Erythroblast (primary cell): ENCODE data around the gene SNRPN.

ENCODE experiments used
- GATA1 ChIP-seq: IDR thresholded peaks from 2 replicates; pipeline ENCODE4 v1.6.1; 2011; ENCODE audit warnings: low read depth, mild to moderate bottlenecking, control low read depth, low read length, moderate library complexity
- POLR2A ChIP-seq: IDR thresholded peaks from 2 replicates; pipeline ENCODE4 v1.6.1; 2011; ENCODE audit warnings: mild to moderate bottlenecking, low read length

DNA sequence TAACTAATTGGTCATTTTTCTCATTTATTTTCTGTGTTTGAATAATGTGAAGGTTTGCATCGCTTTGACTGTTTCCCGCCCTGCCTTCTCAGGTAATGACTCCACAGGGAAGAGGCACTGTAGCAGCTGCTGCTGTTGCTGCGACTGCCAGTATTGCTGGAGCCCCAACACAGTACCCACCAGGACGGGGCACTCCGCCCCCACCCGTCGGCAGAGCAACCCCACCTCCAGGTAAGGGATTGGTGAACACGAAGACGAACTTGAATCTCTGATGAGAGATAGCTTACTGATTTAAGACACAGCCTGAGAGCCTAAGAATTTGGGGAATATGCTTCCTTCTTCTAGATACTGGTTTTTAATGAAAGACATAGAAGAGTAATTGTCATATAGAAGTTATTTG is 22.9 kb downstream of the SNRPN start:
- TF ChIP-seq POLR2A (no peak), GATA1 (no peak)
